GM21737 (cell line): ENCODE results near the gene PDE4B.
"Not testable (repeated sequence)": the region's sequence is repeated elsewhere in the genome, so short reads cannot be mapped to it uniquely, and the experiment has no call there.

Source experiments
- ATAC-seq: cut with Tn5 transposase; IDR thresholded peaks from one replicate; pipeline ENCODE4 v1.9.1; 2021; ENCODE audit warnings: mild to moderate bottlenecking, moderate library complexity; ENCODE audit not compliant: unreplicated experiment

The PDE4B gene

DNA sequence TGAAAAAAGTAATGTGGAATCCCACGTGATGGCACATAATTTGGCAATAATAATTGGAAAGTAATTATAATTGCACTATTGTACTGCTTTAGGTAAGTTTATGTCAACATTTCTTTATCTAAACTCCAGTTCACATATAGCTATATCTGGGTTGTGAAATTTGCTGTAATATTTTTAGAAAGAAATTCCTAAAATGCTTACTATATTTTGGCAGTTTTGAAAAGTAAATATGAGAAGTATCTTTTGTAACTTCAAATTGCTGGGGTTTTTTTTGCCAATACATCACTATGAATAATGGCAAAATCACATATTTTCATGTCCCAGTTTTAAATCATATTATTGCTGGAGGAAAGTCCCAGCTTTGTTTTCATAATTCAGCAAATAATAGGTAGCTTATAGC is 197.5 kb downstream of the PDE4B start:
- ATAC-seq: no peak

DNA sequence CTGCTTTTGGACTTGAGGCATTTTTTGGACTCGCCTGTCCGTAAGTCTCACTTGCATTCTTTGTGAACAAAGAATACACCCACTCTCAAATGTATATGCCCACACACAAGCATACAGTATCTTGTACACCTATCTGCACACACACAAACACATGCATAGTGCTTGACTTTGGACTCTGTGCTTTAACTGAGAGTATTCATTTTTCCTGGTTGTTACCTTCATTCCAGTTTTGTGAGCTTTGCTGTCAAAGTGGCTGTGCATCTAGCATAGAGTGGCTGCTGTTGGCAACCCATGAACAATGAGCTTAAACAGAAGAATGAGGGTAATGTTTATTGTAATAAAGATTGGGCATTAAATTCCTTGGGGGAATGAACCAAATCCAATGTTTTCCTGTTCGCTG is 199.0 kb downstream of the PDE4B start:
- no peak for ATAC-seq

DNA sequence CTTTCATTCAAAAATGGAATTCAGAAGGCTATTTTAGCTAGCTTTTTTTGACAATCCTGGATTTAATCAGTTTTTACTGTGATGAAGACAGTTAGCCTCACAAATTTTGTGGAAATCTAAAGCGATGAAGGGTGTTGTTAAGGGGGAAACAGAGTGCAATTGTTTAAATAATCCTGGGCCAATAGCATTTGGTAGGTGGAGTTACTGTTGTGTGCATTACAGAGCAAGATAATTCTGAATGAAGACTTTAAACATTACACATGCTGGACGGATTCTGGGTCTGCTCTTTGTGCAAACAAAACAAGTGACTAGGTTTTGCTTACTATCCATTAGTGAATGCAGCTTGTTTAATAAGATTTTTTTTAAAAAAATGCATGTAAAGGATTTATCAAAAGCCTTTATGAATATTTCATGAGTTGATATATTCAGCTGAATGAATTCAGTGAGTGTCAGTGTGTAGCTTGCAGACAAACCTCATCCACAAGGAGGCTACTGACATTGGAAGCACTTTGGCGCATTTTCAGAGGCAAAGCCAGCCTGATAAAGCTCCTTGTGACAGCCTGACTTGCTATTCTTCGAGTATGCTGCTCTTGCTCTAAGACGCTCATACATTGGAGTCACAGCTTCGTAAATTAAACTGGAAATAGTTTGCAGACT is 199.6 kb downstream of the PDE4B start:
- no peak for ATAC-seq

DNA sequence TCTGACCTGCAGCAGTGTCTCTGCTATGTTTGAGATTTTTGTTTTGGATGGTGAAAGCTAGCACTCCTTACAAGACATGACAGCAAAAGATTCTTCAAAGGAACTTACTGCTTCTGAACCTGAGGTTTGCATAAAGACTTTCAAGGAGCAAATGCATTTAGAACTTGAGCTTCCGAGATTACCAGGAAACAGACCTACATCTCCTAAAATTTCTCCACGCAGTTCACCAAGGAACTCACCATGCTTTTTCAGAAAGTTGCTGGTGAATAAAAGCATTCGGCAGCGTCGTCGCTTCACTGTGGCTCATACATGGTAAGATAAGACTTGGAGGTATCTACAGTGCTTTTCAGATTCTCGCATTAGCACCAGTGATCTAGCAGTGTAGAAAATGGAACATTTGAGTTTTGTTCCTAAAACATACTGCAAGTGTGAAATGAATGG is 200.2 kb downstream of the PDE4B start:
- ATAC-seq: no peak

DNA sequence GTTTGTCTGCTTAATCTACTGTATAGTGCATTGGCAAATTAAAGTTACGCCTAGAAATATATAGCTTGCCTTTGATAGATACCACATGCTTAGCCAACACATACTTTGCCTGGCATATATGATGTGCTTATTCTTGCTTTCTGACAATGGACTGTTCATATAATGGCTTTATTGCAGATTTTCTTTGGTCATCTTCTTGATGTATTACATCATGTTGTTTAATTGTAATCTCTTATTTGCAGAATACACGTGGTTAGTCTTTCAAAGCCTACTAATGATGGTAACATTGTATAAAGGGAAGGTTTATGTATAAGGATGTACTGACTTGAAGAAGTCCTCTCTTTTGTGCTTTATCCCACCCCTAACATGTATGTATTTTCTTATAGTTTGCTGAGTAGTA is 201.5 kb downstream of the PDE4B start:
- no peak for ATAC-seq

DNA sequence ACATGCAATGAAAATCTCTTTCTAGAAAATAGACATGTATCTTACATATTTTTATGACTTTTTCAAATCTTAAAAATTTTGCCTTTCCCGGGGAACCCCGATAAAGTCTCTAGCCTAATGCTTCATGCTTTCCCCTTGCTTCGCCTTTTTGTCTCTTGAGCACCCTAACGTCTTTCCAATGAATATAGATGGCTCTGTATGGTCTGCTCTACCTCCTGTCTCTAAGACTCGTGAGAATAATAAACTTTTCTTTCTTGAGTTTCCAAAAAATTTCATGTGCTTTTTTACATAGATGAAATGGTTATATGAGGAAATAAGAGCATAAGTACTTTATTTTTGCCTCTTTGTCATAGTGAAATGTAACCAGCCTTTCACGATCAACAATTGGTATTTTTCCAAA is 202.6 kb downstream of the PDE4B start:
- ATAC-seq: no peak

DNA sequence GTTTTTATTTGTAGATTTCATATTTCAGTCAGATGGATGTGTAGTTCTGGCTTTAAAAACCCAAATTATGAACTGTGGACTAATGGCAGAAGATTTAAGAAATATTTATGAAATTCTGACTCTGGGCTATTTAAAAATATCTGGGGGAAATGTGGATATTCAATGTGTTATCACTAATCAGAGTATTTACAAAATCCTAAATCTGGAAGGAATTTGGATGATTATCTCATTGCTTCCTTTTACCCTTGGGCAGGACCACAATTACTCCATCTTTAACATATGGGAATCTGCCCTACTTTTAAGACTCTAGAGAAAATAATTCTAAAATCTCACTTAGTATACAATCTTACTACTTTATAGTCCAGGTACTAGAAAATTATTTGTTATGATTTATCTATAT is 203.2 kb downstream of the PDE4B start:
- no peak for ATAC-seq

DNA sequence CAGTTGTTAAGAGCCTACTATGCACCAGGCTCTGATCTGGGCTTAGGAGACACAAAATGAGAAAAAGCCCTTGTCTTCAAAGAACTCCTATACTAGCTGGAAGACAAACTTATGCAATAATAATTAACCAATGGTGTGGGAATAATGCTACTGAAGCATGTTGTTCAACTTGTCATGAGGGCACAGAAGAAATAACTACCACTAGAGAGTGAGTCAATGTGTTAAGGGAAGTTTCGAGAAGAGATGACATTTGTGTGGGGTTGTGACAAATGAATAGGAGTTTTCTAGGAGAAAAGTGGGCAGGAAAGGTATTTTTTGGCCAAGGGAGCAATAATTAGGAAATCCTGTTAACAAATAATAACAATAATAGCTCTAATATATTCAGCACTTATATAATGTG is 205.0 kb downstream of the PDE4B start:
- ATAC-seq: no peak

DNA sequence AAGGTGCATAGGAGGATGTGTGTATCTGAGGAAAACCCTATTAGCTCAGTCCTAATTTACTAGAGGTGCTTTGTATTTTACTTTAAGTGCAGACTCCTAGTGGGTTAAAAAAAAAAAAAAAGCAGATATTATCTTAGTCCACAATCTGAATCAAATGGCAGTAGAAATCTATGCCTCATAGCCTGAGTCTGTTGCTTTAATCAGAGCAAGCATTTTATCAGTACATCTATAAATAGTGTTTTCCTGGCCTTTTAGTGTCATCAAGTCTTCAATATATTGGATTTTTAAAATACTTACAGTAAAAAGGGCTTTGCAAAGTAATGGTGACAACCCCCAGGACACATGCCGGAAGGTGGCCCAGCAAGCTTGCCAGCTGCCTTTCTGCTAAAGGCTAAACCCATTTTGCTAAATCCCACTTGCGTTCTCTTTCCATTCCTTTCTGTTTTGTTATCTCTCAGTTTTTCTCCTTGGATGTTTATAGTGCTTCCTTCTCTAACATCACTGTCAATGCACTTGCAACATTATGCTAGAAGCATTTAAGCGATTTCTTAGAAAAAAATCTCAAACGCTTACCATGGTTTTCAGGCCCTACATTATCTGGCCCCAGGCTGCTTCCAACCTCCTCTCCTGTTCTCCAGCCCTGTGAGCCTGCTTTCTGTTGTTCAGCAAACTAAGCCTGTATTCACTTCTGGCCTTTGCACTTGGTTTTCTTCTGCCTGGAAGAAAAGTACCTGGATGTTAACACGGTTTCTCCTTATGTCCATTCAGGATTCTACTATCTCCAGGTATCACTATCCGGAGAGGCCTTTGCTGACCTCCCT is 206.3 kb downstream of the PDE4B start:
- ATAC-seq: no peak

DNA sequence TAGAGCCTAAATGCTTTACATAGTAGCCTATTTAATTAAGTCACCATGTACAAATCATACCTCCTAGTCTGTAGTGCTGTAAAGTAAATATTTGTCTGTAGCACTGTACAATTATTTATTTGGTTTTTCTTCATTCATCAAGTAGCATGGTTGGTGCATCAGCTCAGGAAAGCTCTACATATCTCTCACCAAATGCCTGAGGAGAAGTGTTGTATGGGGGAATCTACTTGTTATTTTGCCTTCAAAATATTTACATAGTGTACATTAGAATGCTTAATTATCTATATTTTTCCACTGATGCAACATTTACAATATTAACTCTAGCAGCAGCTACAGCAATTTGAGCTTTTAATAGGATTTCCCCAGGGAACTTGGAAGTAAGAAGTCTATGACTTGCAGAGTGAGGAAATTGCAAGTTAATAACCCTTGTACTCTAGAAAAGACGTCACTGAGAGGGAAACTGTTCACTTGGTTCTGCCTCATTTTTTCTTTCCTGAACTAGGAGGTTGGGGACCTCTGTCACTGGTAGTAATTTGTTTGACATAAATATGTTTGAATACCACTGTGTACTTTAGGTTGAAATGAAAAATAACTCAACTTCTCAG is 207.4 kb downstream of the PDE4B start:
- ATAC-seq: no peak

DNA sequence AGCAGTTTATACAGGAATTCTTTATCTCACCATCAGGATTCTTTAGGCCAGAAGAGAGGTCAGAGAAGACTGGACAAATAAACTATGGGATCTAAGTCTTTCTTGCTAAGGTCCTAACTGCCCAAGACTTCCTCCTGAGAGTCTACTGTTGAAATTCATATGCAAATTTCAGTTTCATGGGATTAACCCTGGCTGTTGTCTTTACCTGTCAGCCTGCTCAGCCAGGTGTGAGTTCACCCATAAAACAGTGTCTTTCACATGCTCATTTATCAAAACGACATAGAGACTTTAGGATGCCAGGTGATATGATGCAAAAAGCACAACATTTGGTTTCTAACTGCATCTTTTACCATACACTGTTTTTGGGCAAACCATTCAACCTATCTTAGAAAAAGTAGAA is 211.0 kb downstream of the PDE4B start:
- no peak for ATAC-seq

DNA sequence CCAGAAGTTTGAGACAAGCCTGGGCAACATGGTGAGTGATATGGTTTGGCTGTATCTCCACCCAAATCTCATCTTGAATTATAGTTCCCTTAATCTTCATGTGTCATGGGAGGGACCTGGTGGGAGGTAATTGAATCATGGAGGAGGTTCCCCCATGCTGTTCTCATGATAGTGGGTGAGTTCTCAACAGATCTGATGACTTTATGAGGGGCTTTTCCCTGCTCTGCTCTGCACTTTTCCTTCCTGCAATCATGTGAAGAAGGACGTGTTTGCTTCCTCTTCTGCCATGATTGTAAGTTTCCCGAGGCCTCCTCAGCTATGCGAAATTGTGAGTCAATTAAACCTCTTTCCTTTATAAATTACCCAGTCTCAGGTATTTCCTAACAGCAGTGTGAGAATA is 213.8 kb downstream of the PDE4B start:
- not testable (repeated sequence) for ATAC-seq

DNA sequence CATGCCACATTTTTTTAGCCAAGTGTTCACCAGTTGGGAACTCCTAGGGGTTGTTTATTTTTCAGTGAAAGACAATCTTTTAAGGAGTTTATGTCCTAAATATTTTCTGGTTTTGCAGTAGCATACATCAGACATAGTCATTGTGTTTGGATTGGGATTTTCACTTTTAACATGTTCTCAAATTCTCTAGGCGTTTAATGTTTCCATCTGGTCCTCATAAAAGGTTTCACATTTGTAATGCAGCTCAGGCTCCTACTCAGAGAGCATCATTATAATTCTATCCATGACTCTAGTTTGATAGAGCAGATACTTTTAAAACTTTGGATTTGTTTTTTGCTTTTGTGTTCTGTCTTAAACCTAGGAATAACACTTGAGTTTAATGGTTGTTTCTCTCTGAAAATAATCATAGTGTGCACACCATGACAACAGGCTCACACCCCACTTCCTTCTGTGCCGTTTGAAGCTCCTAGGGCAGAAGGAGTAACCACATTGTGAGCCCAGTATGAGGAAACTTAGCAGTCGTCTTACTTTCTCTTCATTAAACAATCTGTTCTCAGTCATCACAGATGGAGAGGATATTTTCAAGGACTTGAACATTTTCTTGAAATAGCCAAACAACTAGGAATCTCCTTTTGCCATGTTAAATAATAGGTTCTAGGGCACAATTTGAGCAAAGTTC is 219.6 kb downstream of the PDE4B start:
- ATAC-seq: no peak

DNA sequence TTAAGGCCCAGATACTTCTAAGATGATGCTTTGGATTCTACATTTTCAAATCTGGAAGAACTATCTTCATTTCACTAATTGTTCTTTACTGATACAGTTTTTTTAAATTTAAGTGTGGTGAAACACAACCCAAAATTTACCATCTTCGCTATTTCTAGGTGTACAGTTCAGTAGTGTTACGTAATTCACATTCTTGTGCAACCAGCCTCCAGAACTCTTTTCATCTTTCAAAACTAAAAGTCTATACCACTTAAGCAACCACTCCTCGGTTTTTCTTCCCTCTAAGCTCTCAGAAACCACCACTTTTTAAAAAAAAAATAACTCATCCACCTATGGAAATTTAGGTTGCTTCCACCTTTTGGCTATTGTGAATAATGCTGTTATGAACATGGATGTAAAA is 220.7 kb downstream of the PDE4B start:
- no peak for ATAC-seq

DNA sequence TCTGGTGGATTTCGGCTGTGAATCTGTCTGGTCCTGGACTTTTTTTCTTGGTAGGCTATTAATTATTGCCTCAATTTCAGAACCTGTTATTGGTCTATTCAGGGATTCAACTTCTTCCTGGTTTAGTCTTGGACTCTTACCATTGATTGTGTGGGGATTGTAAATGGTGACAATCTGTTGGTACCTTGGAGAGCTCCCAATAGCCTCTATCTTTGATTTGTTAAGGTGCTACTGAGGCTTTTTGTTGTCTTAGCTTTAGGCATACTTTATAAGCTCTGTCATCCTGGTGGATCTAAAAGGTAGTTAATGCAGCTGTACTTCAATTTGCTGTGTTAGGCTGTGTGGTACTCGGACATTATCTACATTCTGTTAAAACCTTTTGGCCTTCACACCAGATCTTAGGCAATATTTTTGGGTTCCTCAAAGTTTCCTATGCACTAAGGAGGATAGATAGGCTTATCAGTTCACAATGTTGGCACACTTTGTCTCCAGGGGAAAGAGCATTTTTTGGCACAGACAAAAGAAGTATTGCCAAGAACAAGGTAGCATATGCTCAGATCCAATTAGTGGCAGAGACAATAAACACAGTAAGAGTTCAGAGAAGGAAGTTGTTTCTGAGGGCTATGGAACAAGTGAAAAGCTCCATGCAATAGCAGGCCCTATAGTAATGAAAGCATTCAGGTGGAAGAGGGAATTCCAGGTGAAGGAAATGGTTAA is 230.4 kb downstream of the PDE4B start:
- no peak for ATAC-seq

DNA sequence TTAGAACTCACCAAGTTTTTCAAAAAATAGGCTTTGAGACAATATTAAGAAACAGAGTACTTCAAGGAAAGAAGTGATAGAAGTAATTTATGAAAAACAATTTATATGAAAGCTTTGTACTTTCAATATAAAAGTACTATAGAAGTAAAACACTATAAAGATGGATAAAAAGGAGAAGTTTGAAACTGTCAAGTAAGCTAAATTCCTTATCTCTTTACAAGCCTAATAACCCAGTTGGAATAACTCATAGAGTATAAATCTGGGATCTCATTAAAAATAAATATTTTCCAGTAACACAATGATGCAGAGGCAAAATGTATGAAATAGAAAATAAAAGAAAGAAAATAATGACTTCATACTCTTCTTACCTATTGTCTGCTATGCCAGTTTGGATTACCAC is 232.5 kb downstream of the PDE4B start:
- no peak for ATAC-seq

DNA sequence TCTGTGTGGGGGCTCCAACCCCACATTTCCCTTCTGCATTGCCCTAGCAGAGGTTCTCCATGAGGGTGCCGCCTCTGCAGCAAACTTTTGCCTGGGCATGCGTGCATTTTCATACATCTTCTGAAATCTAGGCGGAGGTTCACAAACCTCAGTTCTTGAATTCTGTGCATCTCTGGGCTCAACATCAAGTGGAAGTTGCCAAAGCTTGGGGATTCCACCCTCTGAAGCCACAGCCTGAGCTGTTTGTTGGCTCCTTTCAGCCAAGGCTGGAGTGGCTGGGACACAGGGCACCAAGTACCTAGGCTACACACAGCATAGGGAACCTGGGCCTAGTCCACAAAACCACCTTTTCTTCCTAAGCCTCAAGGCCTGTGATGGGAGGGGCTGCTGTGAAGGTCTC is 235.3 kb downstream of the PDE4B start:
- ATAC-seq: no peak

DNA sequence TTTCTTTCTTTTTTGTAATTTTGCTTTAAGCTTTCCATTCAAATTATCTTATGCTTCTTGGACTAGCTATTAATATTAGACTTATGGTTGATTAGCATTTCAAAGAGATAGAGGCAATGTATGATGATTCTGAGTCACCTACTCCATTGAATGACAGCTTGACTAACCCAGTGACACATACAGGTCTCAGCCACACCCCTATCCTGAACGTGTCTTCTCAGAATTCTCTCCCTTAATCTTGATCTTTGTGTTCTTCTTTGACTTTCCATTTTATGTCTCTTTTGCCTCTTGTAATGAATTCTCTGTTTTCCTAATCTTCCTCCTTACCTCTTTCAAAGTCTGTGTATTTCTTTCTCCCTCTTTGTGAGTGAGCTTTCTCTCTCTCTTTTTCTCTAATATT is 241.1 kb downstream of the PDE4B start:
- ATAC-seq: no peak

DNA sequence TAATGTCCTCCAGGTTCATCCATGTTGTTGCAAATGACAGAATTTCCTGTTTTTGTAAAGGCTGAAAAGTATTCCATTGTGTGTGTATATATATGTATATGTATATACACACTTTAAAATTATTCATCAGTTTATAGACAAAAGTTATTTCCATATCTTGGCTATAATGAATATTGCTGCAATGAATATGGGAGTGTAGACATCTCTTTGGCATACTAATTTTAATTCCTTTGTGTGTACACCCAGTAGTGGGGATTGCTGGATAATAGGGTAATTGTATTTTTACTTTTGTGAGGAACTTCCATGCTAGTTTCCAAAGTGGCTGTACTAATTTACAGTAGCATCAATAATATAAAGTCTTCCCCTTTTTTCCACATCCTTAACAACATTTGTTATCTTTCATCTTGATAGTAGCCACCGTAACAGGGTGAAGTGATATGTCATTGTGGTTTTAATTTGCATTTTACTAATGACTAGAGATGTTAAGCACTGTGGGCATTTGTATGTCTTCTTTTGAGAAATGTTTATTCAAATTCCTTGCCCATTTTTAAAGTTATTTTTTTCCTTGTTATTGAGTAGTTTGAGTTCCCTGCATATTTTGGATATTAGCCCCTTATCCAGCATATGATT is 243.0 kb downstream of the PDE4B start:
- no peak for ATAC-seq

DNA sequence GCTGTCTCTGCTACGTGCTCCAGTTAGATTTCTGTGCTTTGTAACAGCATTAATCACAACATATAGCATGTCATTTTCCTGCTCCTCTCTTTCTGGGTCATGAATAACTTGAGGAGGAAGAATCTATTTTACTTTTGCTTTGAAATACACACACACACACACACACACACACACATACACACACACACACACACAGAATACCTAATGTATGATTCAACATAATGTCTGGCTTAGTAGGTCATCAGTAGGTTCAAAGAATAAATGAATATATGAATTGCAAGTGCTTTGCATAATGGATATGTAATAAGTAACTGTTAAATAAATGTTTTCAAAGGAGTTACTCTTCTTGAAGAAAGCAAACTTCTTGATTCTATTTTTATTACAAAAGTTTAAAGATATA is 249.0 kb downstream of the PDE4B start:
- no peak for ATAC-seq

DNA sequence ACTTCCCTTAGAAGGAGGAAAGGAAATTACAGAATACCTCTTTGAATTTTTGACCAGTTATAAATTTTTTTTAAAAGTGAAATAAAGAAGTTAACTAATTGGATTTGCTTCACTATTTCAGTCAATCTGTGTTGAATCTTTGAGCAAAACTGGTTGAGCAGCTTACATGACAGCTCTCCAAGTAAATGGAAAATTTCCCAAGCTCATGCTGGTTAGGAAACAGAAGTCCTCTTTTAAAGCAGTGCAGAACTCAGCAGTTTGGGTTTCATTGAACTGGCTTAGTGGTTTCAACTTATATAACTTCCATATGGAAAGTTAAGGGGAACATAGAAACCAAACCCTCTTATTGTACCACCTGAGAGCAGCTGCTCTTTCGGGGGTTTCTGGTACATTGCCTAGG is 250.5 kb downstream of the PDE4B start:
- no peak for ATAC-seq
